IPS-NIHi11 (cell line): ENCODE results near the gene ATP7A.
"Not testable (repeated sequence)": the region's sequence is repeated elsewhere in the genome, so short reads cannot be mapped to it uniquely, and the experiment has no call there.

ENCODE experiments used
- DNase-seq: peaks from one replicate; pipeline ENCODE4 v3.0.0; 2012; ENCODE audit warnings: mixed read lengths, low spot score

The ATP7A gene

GRCh38 chrX:77910108-77910840 is at the start of gene ATP7A:
TSS of gene ATP7A (plus strand) at chrX:77910693. CDS start at chrX:77971642, 60,949 bp downstream.
- DNase-seq: peak; percentile 88

GRCh38 chrX:77875372-77875771 is 35.1 kb upstream of the ATP7A start:
- DNase-seq: no peak

- not testable (repeated sequence) for DNase-seq
These were observed 29.1 kb upstream of the ATP7A start for GRCh38 chrX:77881418-77881817.

- DNase-seq: no peak
These were observed 17.6 kb upstream of the ATP7A start for GRCh38 chrX:77892887-77893286.

- no peak for DNase-seq
These were observed 16.8 kb upstream of the ATP7A start for GRCh38 chrX:77893713-77894112.

GRCh38 chrX:77894921-77895886 is 15.3 kb upstream of the ATP7A start, which contains the start of gene MAGT1:
TSS of gene MAGT1 (minus strand) at chrX:77895435. CDS start at chrX:77895410, 25 bp downstream.
- peak; percentile 78 for DNase-seq

- peak; percentile 44 for DNase-seq
These were observed 11.2 kb upstream of the ATP7A start, which contains the start of gene COX7B for GRCh38 chrX:77899081-77899828. TSS of gene COX7B (plus strand) at chrX:77899468. CDS start at chrX:77899554, 86 bp downstream.

GRCh38 chrX:77900688-77901087 is 9.8 kb upstream of the ATP7A start:
- no peak for DNase-seq

GRCh38 chrX:77901506-77901905 is 9.0 kb upstream of the ATP7A start:
- DNase-seq: no peak

- no peak for DNase-seq
These were observed 6.9 kb downstream of the ATP7A start for GRCh38 chrX:77917294-77917933.

GRCh38 chrX:77918568-77918967 is 8.1 kb downstream of the ATP7A start:
- DNase-seq: no peak

GRCh38 chrX:77919370-77919769 is 8.9 kb downstream of the ATP7A start:
- not testable (repeated sequence) for DNase-seq

GRCh38 chrX:77922787-77923186 is 12.3 kb downstream of the ATP7A start:
- DNase-seq: no peak

GRCh38 chrX:77924320-77924859 is 13.9 kb downstream of the ATP7A start:
- no peak for DNase-seq

GRCh38 chrX:77925764-77926163 is 15.3 kb downstream of the ATP7A start:
- no peak for DNase-seq

- no peak for DNase-seq
These were observed 20.1 kb downstream of the ATP7A start for GRCh38 chrX:77930581-77930980.

GRCh38 chrX:77935886-77936285 is 25.4 kb downstream of the ATP7A start:
- DNase-seq: no peak

- DNase-seq: no peak
These were observed 25.8 kb downstream of the ATP7A start for GRCh38 chrX:77936299-77936698.

GRCh38 chrX:77937291-77937690 is 26.8 kb downstream of the ATP7A start:
- no peak for DNase-seq

- no peak for DNase-seq
These were observed 27.7 kb downstream of the ATP7A start for GRCh38 chrX:77938083-77938680.

GRCh38 chrX:77945031-77945430 is 34.5 kb downstream of the ATP7A start:
- DNase-seq: not testable (repeated sequence)
